ENCODE measurements around the gene ASIC2. TPM values are rescaled to one million over a fixed set of nuclear protein-coding genes. Genes with fewer than 3 reads are reported as not detected.

Gene ASIC2
- total RNA-seq, 1 experiment from 2014 or later: 0.74 TPM

DNA sequence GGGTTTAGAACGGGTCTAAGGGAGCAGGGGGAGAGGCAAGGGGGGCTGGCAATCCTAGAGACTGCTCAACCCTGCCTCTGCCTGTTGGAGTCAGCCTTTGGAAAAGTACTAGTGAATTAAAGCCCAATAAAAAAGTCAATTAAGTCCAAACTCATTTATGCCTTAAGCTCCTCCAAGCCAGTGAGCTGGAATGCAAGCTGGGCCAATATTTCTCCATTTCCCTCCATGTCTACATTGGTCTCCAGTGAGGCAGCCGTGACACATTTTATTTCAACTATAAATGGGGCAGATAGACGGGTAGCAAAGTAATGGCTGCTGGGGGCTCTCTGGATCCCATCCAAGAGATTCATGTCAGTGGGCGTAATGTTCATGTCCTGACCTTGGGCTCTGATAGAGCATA, 157.4 kb downstream of the ASIC2 start:
- no peak overlapping the region; the same call in 1 of the 2 replicates for H3K14ac ChIP-seq (ENCODE audit: insufficient read depth, low read length)
- no peak overlapping the region for H3T11ph ChIP-seq (ENCODE audit: low read length)
- no peak overlapping the region for H3K27ac Mint-ChIP-seq
- H4K8ac ChIP-seq (replicated peaks; ENCODE audit: insufficient read length, low read depth, low read length): no peak overlapping the region
- no peak overlapping the region for H3K27ac ChIP-seq (ENCODE audit: insufficient read length, low read depth, low read length)
- H3K4me1 ChIP-seq (ENCODE audit: insufficient read depth, low read length): no peaks in the 10 kb centered on the region; the same call in 1 of the 2 replicates
- H3K9me3 ChIP-seq (ENCODE audit: control insufficient read depth, low read depth, low read length): no peaks in the 10 kb centered on the region
- H3K23ac ChIP-seq (ENCODE audit: insufficient read length, low read depth, low read length): no peak overlapping the region
- H3K23me2 ChIP-seq (ENCODE audit: insufficient read length, low read depth, low read length, poor library complexity, severe bottlenecking): no peaks in the 10 kb centered on the region
- no peak overlapping the region for H2BK20ac ChIP-seq (ENCODE audit: low read depth, low read length, poor library complexity, severe bottlenecking)
- no peak overlapping the region for H3K4me3 Mint-ChIP-seq
- no peak overlapping the region for H3K18ac ChIP-seq (ENCODE audit: insufficient read length, low read depth, low read length)
- H4K20me1 ChIP-seq (ENCODE audit: control insufficient read depth, insufficient read depth, insufficient read length): no peaks in the 10 kb centered on the region
- no peaks in the 10 kb centered on the region for H3K36me3 Mint-ChIP-seq (ENCODE audit: insufficient read depth in 1 of 3, low read depth in 3 of 3)
- TF ChIP-seq, protein P1, sequence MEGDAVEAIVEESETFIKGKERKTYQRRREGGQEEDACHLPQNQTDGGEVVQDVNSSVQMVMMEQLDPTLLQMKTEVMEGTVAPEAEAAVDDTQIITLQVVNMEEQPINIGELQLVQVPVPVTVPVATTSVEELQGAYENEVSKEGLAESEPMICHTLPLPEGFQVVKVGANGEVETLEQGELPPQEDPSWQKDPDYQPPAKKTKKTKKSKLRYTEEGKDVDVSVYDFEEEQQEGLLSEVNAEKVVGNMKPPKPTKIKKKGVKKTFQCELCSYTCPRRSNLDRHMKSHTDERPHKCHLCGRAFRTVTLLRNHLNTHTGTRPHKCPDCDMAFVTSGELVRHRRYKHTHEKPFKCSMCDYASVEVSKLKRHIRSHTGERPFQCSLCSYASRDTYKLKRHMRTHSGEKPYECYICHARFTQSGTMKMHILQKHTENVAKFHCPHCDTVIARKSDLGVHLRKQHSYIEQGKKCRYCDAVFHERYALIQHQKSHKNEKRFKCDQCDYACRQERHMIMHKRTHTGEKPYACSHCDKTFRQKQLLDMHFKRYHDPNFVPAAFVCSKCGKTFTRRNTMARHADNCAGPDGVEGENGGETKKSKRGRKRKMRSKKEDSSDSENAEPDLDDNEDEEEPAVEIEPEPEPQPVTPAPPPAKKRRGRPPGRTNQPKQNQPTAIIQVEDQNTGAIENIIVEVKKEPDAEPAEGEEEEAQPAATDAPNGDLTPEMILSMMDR (conservative IDR thresholded peaks at IDR 0.05): no peak
- no peak overlapping the region for H4K91ac ChIP-seq (ENCODE audit: insufficient read length, low read depth, low read length)
- no peak overlapping the region for H2BK12ac ChIP-seq (ENCODE audit: insufficient read length, low read depth, low read length)
- H3K9me3 Mint-ChIP-seq: no peaks in the 10 kb centered on the region; a peak in 1 of 5 replicates
- no peaks in the 10 kb centered on the region for H3K79me1 ChIP-seq (ENCODE audit: insufficient read depth, low read depth, low read length, poor library complexity, severe bottlenecking)
- no peak overlapping the region for H4K5ac ChIP-seq (ENCODE audit: insufficient read length, low read depth, low read length)
- no peak overlapping the region for H3K4me2 ChIP-seq (ENCODE audit: insufficient read depth, insufficient read length, low read length)
- peaks cover 24 to 27% of the 10 kb centered on the region in 2 experiments for H3K4me1 Mint-ChIP-seq
- no peak overlapping the region for H3K9ac ChIP-seq (ENCODE audit: extremely low read depth, insufficient read length, low read length)
- H2BK5ac ChIP-seq (ENCODE audit: insufficient read length, low read length): no peak overlapping the region
- H3K4ac ChIP-seq (ENCODE audit: low read depth, low read length): no peak overlapping the region
- no peak overlapping the region for H3K56ac ChIP-seq (ENCODE audit: insufficient read length, low read depth, low read length)
- no CpG with 5 or more reads among the region's 4 CpGs for WGBS (ENCODE audit: extremely low coverage, insufficient read length, low lambda C conversion rate)
- no peak overlapping the region for H2AK5ac ChIP-seq (ENCODE audit: insufficient read length, low read length)
- no peak overlapping the region for H2AFZ ChIP-seq (ENCODE audit: low read length)
- DNase-seq: no peak
- H3K27me3 ChIP-seq (ENCODE audit: insufficient read depth, low read length): no peaks in the 10 kb centered on the region
- no peak overlapping the region for H2BK15ac ChIP-seq (ENCODE audit: low read depth, low read length)
- no peak overlapping the region for H2BK120ac ChIP-seq (ENCODE audit: low read depth, low read length, poor library complexity, severe bottlenecking)
- H3K79me2 ChIP-seq (ENCODE audit: insufficient read depth, low read length): no peaks in the 10 kb centered on the region
- H3K27me3 Mint-ChIP-seq (ENCODE audit: low read depth): peaks cover 46% of the 10 kb centered on the region

Data from H9 (cell line).